OCI-LY7 (cell line): ENCODE measurements around the gene ATG2A. TPM values are rescaled to one million over a fixed set of nuclear protein-coding genes. Genes with fewer than 3 reads are reported as not detected.
A peak's percentile ranks its signal among the peaks of the same experiment; 100 is the strongest.

Source experiments
- BruUV-seq: library from RNA; stranded (reverse); fragments of 400-500 nt; replicated peaks from 2 replicates; lab custom pipeline; 2021; lab: Mats Ljungman, UMichigan
- CTCF ChIA-PET: fragments of 300-600 bp; sonication (Branson Sonifier 250); formaldehyde crosslinking; loops from one replicate; lab custom pipeline; 2022; ENCODE audit warnings: antibody characterized with exemption; ENCODE audit not compliant: unreplicated experiment; lab: Charles Lee
- POLR2A ChIA-PET: fragments of 300-600 bp; sonication (Branson Sonifier 250); formaldehyde crosslinking; loops from one replicate; lab custom pipeline; 2022; ENCODE audit warnings: antibody characterized with exemption; lab: Charles Lee
- DNase-seq: peaks from one replicate; pipeline ENCODE4 v3.0.0-alpha.2; 2015; ENCODE audit warnings: low spot score
- H2AFZ ChIP-seq: fragments of 200-600 bp; sonication (generic), shearing (Covaris generic); 2 replicates; pipeline ENCODE4 v1.6.1; 2014; ENCODE audit warnings: mild to moderate bottlenecking, antibody characterized with exemption, low read length, moderate library complexity
- H3K27ac ChIP-seq: fragments of 200-600 bp; sonication (generic); 2 replicates; pipeline ENCODE4 v1.5.1; 2014; ENCODE audit warnings: mixed run types, low read depth, mild to moderate bottlenecking, moderate library complexity, low read length, inconsistent platforms; ENCODE audit not compliant: poor library complexity, severe bottlenecking
- H3K36me3 ChIP-seq: fragments of 200-600 bp; sonication (generic); 2 replicates; pipeline ENCODE4 v1.6.1; 2014; ENCODE audit warnings: mild to moderate bottlenecking, antibody characterized with exemption, low read length, moderate library complexity, mixed read lengths; ENCODE audit not compliant: insufficient read depth
- H3K4me1 ChIP-seq: fragments of 200-600 bp; sonication (generic); 2 replicates; pipeline ENCODE4 v1.5.1; 2014; ENCODE audit warnings: mild to moderate bottlenecking, low read length; ENCODE audit not compliant: insufficient read depth, poor library complexity, severe bottlenecking
- H3K4me2 ChIP-seq: fragments of 200-600 bp; sonication (generic); 2 replicates; pipeline ENCODE4 v1.6.1; 2014; ENCODE audit warnings: mild to moderate bottlenecking, low read length
- H3K4me3 ChIP-seq: fragments of 200-600 bp; sonication (generic); 2 replicates; pipeline ENCODE4 v1.5.1; 2014; ENCODE audit warnings: mild to moderate bottlenecking, low read depth, low read length; ENCODE audit not compliant: poor library complexity, severe bottlenecking
- H3K79me2 ChIP-seq: fragments of 200-600 bp; sonication (generic); 2 replicates; pipeline ENCODE4 v1.6.1; 2016; ENCODE audit warnings: low read depth, mild to moderate bottlenecking, low read length, moderate library complexity, mixed read lengths; ENCODE audit not compliant: insufficient read depth
- H3K9me2 ChIP-seq: fragments of 200-600 bp; sonication (generic); 2 replicates; pipeline ENCODE4 v1.6.1; 2016; ENCODE audit warnings: mild to moderate bottlenecking, low read length, mixed read lengths; ENCODE audit not compliant: insufficient read depth
- H3K9me3 ChIP-seq: fragments of 200-600 bp; sonication (generic); 2 replicates; pipeline ENCODE4 v1.6.1; 2014; ENCODE audit warnings: mild to moderate bottlenecking, mixed run types, low read length, mixed read lengths
- H4K20me1 ChIP-seq: fragments of 200-600 bp; sonication (generic); 2 replicates; pipeline ENCODE4 v1.6.1; 2014; ENCODE audit warnings: mild to moderate bottlenecking, antibody characterized with exemption, low read length, moderate library complexity, mixed read lengths; ENCODE audit not compliant: insufficient read depth
- EZH2phosphoT487 ChIP-seq: fragments of 200-600 bp; sonication (generic); IDR thresholded peaks from 2 replicates; pipeline ENCODE4 v1.6.1; 2018; ENCODE audit warnings: low read depth, borderline replicate concordance, mild to moderate bottlenecking, mixed run types, antibody characterized with exemption, low read length, moderate library complexity, mixed read lengths
- intact Hi-C: fragments of 100-400 bp; cut with micrococcal nuclease; formaldehyde crosslinking; loops from one replicate; pipeline ENCODE4 v1.10.0; 2022; ENCODE audit not compliant: unreplicated experiment
- total RNA-seq, 2 experiments: library from RNA; depleted of rRNA in 1 of 2; stranded (reverse); fragments of >200 nt in 1 of 2; shearing (Covaris generic) in 1 of 2; gene quantifications; 2 replicates each; pipeline ENCODE4 v1.2.3, GENCODE V29; 2014 to 2022
- TF ChIP-seq, protein P1 (sequence below): fragments of 200-600 bp; sonication (generic); conservative IDR thresholded peaks from 2 replicates; pipeline ENCODE4 v1.5.1; 2014; ENCODE audit warnings: mild to moderate bottlenecking, antibody characterized with exemption, low read length, moderate library complexity, mixed read lengths

Gene ATG2A
- total RNA-seq, 2 experiments from 2014 or later: 18.1 to 28.2 TPM

DNA sequence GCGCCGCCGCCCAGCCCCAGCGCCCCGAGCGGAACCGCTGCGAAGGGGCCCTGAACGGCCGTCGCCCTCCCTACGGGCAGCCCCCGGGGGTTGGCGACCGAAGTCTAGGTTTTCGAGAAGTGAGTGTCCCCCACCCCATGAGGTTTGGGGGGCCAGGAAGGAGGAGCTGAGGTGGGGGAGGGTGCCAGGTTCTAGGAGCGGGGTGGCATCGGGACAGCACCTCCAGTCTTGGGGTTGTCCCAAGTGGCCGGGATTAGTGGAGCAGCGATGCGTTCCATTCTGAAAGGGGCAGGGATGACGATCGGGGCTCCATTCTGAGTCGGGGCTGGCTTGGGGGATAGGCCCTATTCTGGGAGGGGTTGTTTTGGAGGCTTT is 7.9 kb upstream of the ATG2A start:
- no peaks in the 10 kb centered on the region; the same call in 1 of the 2 replicates for H3K79me2 ChIP-seq
- peak overlapping the region; percentile 87 for H2AFZ ChIP-seq
- H4K20me1 ChIP-seq: no peaks in the 10 kb centered on the region
- ChIA-PET POLR2A (interaction anchor here (1.0 to 1.3 kb wide), 2 partner anchors 25 to 88 kb away, joined by 3 read pairs; no protein-coding TSS in a partner anchor), CTCF (interaction anchor here (0.6 kb wide), 1 partner anchor 56 kb away, joined by 4 read pairs; no protein-coding TSS in a partner anchor)
- peaks cover 18% of the 10 kb centered on the region for H3K4me1 ChIP-seq
- H3K36me3 ChIP-seq: no peaks in the 10 kb centered on the region; the same call in 1 of the 2 replicates
- DNase-seq: no peak
- H3K27ac ChIP-seq: no peak overlapping the region
- no peak for TF ChIP-seq EZH2phosphoT487
- H3K4me2 ChIP-seq: peak overlapping the region; percentile 84
- no peaks in the 10 kb centered on the region for H3K9me2 ChIP-seq
- H3K9me3 ChIP-seq: no peaks in the 10 kb centered on the region
- BruUV-seq: no TSS peak
- intact Hi-C loops: loop anchor here (2.0 kb wide), 1 partner anchor 88 kb away; no protein-coding TSS in a partner anchor
- H3K4me3 ChIP-seq: peak overlapping the region; percentile 78

DNA sequence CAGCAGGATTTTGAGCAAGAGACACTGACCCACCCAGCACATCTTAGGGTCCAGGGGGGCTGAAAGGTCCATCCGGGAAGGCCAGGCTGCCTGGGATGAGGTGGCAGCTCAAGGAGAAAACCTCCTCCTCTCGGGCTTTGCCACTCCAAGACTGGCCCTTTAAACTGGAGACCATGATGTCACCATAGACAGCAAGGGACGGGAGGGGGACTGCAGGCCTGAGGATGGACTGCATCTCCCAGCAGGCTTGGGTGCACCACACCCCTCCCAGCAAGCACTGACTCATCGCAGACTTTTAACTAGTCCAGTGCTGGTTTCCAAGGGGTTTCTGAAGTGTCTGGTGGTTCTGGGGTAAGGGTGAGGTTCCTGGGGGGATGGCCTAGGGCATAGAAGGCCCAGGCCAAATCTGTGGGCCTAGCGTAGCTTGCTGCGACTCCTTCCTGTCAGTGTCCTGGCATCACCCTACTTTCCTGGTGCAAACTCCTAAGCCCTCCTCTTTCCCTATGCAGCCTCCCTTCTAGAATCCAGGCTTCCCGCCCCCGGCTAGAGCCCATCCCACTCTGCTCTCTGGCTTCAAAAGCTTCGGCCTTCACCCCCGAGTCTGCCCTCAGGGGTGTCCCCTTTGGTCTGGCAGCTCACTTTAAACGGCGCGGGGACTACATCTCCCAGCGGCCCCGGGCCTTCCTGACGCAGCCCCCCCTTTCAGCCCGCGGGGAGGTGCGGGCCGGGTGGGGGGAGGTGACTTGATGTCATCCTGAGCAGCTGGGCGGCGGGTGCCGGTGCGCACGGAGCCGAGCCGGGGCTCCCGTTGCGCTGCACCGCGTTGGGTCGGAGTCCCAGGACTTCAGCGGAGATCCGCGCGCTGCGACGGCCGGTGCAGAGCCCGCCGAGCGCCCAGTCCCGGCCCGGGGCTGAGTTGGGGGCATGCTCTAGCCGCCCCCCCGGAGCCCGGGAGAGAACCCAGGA is 7.2 kb upstream of the ATG2A start, which contains the start of gene PPP2R5B:
Gene PPP2R5B (plus strand): TSS at position 746 of the 966 bp plus-strand sequence. CDS start 1,046 bp downstream, outside the sequence.
- H2AFZ ChIP-seq: peak within 1 kb of the TSS; percentile 87
- H3K4me1 ChIP-seq: peaks cover 24% of the 10 kb centered on the region
- H3K4me2 ChIP-seq: peak within 1 kb of the TSS; percentile 84
- peak within 1 kb of the TSS; percentile 78 for H3K4me3 ChIP-seq
- TF ChIP-seq, protein P1, sequence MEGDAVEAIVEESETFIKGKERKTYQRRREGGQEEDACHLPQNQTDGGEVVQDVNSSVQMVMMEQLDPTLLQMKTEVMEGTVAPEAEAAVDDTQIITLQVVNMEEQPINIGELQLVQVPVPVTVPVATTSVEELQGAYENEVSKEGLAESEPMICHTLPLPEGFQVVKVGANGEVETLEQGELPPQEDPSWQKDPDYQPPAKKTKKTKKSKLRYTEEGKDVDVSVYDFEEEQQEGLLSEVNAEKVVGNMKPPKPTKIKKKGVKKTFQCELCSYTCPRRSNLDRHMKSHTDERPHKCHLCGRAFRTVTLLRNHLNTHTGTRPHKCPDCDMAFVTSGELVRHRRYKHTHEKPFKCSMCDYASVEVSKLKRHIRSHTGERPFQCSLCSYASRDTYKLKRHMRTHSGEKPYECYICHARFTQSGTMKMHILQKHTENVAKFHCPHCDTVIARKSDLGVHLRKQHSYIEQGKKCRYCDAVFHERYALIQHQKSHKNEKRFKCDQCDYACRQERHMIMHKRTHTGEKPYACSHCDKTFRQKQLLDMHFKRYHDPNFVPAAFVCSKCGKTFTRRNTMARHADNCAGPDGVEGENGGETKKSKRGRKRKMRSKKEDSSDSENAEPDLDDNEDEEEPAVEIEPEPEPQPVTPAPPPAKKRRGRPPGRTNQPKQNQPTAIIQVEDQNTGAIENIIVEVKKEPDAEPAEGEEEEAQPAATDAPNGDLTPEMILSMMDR: no peak
- no peak for TF ChIP-seq EZH2phosphoT487
- intact Hi-C loops: loop anchor here (2.0 kb wide), 1 partner anchor 89 kb away; no protein-coding TSS in a partner anchor
- no peaks in the 10 kb centered on the region; the same call in 1 of the 2 replicates for H3K79me2 ChIP-seq
- no peaks in the 10 kb centered on the region for H4K20me1 ChIP-seq
- peak within 1 kb of the TSS; percentile 50 for H3K27ac ChIP-seq
- ChIA-PET CTCF (interaction anchor here (0.6 to 0.8 kb wide), 2 partner anchors 55 to 76 kb away, joined by 3 to 4 read pairs; no protein-coding TSS in a partner anchor), POLR2A (interaction anchor here (0.6 to 1.3 kb wide), 4 partner anchors 24 to 212 kb away, joined by 3 to 5 read pairs (median 3); no protein-coding TSS in a partner anchor)
- H3K36me3 ChIP-seq: no peaks in the 10 kb centered on the region; the same call in 1 of the 2 replicates
- BruUV-seq: no TSS peak
- DNase-seq: peak; percentile 90
- no peaks in the 10 kb centered on the region for H3K9me2 ChIP-seq
- H3K9me3 ChIP-seq: no peaks in the 10 kb centered on the region

DNA sequence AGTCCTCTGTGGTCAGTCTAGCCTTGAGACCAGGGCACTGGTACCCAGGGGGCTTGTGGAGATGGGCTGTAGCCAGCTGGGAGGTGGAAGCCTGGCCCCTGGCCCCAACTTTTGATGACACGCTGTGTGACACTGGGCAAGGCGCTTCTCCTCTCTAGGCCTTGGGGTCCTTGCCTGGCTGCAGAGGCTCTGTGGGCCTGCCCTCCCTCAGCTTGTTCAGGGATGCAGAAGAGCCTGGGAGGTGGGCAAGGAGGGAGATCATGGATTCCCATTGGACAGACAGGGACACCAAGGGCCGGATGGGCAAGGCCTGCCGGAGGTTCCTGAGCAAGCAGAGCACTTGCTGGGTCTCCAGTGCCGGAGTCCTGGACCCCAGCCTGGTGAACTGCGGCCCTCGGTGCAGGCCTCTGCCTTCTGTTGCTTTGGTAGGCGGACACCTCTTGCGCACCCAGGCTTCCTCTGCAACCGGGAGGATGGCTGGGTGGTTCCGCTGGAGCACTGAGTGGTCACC is 6.2 kb upstream of the ATG2A start:
- no peak for DNase-seq
- no TSS peak for BruUV-seq
- TF ChIP-seq, protein P1: no peak
- TF ChIP-seq EZH2phosphoT487: no peak
- H3K27ac ChIP-seq: no peak overlapping the region
- ChIA-PET CTCF (no interaction called here), POLR2A (interaction anchor here (0.6 to 1.3 kb wide), 3 partner anchors 23 to 213 kb away, joined by 3 to 5 read pairs (median 3); no protein-coding TSS in a partner anchor)
- H3K9me2 ChIP-seq: no peaks in the 10 kb centered on the region
- peak overlapping the region; percentile 84 for H3K4me2 ChIP-seq
- intact Hi-C loops: no loop called here
- H3K4me3 ChIP-seq: no peak overlapping the region
- peaks cover 34% of the 10 kb centered on the region for H3K4me1 ChIP-seq
- peak overlapping the region; percentile 87; the same call in 1 of the 2 replicates for H2AFZ ChIP-seq
- no peaks in the 10 kb centered on the region for H4K20me1 ChIP-seq
- H3K79me2 ChIP-seq: no peaks in the 10 kb centered on the region; the same call in 1 of the 2 replicates
- H3K9me3 ChIP-seq: no peaks in the 10 kb centered on the region
- no peaks in the 10 kb centered on the region for H3K36me3 ChIP-seq
